ENCODE data around the gene ABL2.

GRCh38 chr1:179228783-179229213 is 679 bp downstream of the ABL2 start:
- TF ChIP-seq POLR2A (IDR thresholded peaks at IDR 0.05) (no peak), CTCF (IDR thresholded peaks at IDR 0.05) (no peak)
